ENCODE data around the gene PARP16.

PARP16 gene

DNA sequence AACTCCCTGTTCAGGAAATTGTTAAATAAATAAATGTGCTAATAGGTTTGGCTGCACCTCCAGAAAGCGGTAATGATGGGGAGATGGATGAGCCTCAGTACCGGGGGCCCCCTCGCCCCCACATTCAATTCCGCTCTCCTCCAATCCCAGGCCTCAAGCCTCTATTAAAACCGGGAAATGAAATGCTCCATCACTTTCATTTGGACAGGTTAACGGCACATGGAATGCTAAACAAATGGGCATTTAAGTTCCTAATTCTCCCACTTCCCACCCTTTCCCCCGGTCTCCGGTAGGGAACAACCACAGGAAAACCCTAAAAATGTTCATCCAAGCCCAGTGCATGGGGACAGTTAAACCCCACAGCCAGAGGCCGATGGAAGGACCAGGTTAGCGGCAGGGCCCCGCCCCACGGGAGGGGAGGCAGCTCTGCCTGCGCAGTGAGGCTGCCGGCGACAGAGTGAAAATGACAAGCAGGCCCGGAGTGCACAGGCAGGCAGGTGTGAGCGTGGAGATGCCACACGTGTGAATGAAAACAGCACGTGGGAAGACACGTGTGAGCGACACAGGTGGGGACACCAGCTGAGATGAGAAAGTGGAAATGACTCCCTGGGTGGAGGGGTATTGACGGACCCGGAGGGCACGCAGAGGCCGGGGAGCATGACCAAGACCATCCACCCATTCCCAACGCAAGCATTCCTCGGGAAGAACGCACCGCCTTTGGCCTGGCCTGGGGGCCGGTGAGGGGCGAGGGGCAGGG is 45.9 kb upstream of the PARP16 start:
- DNase-seq (ENCODE audit: low read depth) = no peak
- TF ChIP-seq, protein P1, sequence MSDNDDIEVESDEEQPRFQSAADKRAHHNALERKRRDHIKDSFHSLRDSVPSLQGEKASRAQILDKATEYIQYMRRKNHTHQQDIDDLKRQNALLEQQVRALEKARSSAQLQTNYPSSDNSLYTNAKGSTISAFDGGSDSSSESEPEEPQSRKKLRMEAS (IDR thresholded peaks at IDR 0.05; ENCODE audit: low read depth, low read length) = no peak
- TF ChIP-seq MYC (IDR thresholded peaks at IDR 0.05; ENCODE audit: low read depth, low read length) (no peak), POLR2A (IDR thresholded peaks at IDR 0.05; ENCODE audit: extremely low read depth, insufficient read length) (no peak)
- TF ChIP-seq, protein P2, sequence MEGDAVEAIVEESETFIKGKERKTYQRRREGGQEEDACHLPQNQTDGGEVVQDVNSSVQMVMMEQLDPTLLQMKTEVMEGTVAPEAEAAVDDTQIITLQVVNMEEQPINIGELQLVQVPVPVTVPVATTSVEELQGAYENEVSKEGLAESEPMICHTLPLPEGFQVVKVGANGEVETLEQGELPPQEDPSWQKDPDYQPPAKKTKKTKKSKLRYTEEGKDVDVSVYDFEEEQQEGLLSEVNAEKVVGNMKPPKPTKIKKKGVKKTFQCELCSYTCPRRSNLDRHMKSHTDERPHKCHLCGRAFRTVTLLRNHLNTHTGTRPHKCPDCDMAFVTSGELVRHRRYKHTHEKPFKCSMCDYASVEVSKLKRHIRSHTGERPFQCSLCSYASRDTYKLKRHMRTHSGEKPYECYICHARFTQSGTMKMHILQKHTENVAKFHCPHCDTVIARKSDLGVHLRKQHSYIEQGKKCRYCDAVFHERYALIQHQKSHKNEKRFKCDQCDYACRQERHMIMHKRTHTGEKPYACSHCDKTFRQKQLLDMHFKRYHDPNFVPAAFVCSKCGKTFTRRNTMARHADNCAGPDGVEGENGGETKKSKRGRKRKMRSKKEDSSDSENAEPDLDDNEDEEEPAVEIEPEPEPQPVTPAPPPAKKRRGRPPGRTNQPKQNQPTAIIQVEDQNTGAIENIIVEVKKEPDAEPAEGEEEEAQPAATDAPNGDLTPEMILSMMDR (IDR thresholded peaks at IDR 0.05; ENCODE audit: low read depth, low read length) = no peak
- no peak overlapping the region for H3K4me3 ChIP-seq (ENCODE audit: low read depth, low read length)

DNA sequence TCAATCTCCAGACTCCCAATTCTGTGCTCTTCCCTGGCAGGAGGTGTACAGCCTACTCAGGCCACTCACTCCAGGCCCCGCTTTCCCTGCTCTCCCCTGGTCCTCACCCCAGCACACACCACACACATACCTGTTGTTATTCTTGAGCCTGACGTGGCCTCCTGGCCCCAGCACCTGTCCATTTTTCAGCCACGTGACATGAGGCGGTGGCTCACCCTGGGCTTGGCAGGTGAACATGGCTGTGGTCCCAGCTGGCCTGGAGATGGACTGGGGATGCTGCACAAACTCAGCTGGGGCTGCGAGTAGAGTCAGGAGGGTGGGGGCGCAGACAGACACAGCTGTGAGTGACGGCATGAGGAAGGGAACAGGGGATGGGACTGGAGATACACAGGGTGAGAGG is 45.1 kb upstream of the PARP16 start:
- H3K4me3 ChIP-seq (ENCODE audit: low read depth, low read length) = no peak overlapping the region
- TF ChIP-seq, protein P1 (IDR thresholded peaks at IDR 0.05; ENCODE audit: low read depth, low read length) = no peak
- TF ChIP-seq MYC (IDR thresholded peaks at IDR 0.05; ENCODE audit: low read depth, low read length) (no peak), POLR2A (IDR thresholded peaks at IDR 0.05; ENCODE audit: extremely low read depth, insufficient read length) (no peak)
- TF ChIP-seq, protein P2 (IDR thresholded peaks at IDR 0.05; ENCODE audit: low read depth, low read length) = no peak
- DNase-seq (ENCODE audit: low read depth) = no peak

DNA sequence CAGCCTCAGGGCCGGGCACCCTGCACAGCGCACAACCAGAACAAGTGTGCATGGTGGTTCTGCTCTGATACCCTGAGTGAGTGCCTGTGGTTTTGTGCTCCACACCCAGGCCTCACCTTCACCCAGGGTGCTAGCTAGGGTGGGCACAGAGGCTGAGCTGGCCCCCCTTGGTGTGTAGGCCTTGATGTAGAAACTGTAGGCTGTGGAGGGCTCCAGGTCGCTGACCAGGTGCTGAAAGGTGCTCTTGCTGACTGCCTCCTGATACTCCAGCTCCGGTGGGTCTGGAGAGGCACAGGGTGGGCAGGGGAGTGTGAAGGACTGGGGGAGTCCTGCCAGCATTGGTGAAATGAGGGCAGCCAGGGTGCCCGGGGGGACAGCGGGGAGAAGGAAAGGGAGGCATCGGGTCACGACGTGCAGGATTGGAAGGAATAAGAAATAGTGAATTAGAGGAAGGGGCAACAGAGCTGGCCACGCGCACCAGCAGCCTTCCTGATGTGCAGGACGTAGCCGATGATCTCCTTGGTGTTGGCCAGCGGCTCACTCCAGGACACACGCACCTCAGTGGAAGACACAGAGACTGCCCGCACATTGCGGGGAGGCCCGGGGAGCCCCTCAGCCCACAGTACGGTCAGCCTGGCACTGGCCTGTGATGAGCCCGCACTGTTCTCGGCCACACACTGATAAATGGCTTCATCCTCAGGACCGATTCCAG is 44.4 kb upstream of the PARP16 start:
- TF ChIP-seq POLR2A (IDR thresholded peaks at IDR 0.05; ENCODE audit: extremely low read depth, insufficient read length) (no peak), MYC (IDR thresholded peaks at IDR 0.05; ENCODE audit: low read depth, low read length) (no peak)
- TF ChIP-seq, protein P1 (IDR thresholded peaks at IDR 0.05; ENCODE audit: low read depth, low read length) = no peak
- TF ChIP-seq, protein P2 (IDR thresholded peaks at IDR 0.05; ENCODE audit: low read depth, low read length) = no peak
- no peak overlapping the region for H3K4me3 ChIP-seq (ENCODE audit: low read depth, low read length)
- DNase-seq (ENCODE audit: low read depth) = no peak

DNA sequence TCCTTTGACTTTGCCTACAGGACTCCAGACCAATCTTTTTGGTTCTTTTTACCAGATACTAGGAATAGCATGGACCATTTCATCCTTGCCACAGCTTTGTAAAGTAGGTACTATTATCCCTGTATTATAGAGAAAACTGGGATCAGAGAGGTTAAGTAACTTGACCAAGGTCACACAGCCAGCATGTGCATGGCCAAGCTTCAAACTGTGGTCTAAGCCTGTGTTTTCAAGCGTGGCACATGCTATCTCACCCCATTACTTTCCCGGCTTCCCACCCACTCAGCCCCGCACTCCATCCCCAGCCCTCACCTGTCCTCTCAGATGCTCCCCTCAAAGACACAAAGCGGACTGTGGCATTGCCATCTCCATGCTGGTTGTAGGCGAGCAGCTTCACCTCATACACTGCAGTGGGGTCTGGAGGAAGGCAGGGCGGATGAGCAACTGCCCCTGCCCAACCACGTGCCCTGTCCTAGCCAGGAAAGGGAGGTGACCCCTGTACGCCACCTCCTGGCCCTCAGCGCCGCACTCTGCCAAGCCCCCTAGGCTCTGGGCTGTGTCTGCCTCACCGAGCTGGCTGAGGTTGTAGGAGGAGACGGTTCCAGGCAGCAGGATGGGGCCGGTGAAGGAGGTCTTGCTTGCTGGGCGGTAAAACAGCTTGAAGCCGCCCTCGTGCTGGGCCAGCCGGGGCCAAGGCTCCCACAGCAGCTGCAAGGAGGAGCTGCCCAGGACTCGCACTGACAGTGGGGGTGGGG is 43.5 kb upstream of the PARP16 start:
- TF ChIP-seq, protein P2 (IDR thresholded peaks at IDR 0.05; ENCODE audit: low read depth, low read length) = no peak
- no peak for TF ChIP-seq POLR2A (IDR thresholded peaks at IDR 0.05; ENCODE audit: extremely low read depth, insufficient read length)
- TF ChIP-seq, protein P1 (IDR thresholded peaks at IDR 0.05; ENCODE audit: low read depth, low read length) = no peak
- no peak for TF ChIP-seq MYC (IDR thresholded peaks at IDR 0.05; ENCODE audit: low read depth, low read length)
- DNase-seq (ENCODE audit: low read depth) = no peak
- no peak overlapping the region for H3K4me3 ChIP-seq (ENCODE audit: low read depth, low read length)

DNA sequence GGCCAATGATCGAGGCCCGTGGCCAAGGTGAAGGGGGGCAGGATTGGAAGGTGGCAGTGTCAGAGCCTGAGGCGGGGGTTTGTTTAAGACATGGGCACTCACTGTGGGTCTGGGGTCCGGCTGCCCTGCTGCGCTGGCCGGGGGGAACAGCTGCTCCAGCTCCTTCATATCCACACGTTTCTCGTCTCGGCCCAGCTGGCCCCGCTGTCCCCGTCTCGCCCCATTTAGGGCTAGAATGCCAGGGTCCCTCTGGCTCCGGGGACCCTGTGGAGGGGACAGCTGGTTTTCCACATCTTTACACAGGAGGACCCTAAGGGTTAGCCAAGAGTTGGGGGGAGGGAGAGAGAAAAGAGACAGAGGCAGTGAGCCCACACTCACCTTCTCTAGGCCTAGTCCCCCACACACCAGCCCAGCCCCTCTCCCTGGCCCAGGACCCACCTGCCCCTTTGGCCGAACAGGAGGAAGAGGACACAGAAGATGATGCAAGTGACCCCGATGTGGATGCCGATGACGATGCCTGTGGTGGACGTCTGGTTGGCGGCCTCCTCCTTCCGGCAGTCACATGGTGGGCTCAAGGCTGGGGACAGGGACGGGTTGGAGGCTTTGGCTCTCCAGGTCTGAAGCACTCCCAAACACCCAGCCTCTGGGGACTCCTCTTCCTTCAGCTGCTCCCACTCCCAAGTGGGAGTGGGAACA is 42.8 kb upstream of the PARP16 start:
- H3K4me3 ChIP-seq (ENCODE audit: low read depth, low read length) = no peak overlapping the region
- no peak for DNase-seq (ENCODE audit: low read depth)
- TF ChIP-seq, protein P1 (IDR thresholded peaks at IDR 0.05; ENCODE audit: low read depth, low read length) = no peak
- TF ChIP-seq, protein P2 (IDR thresholded peaks at IDR 0.05; ENCODE audit: low read depth, low read length) = no peak
- TF ChIP-seq POLR2A (IDR thresholded peaks at IDR 0.05; ENCODE audit: extremely low read depth, insufficient read length) (no peak), MYC (IDR thresholded peaks at IDR 0.05; ENCODE audit: low read depth, low read length) (no peak)
